GM21576 (cell line): Measurements from ENCODE around the gene BAG1.

Experiments
- ATAC-seq: cut with Tn5 transposase; IDR thresholded peaks from one replicate; pipeline ENCODE4 v1.9.1; 2021; ENCODE audit warnings: mild to moderate bottlenecking, moderate library complexity; ENCODE audit not compliant: unreplicated experiment

The BAG1 gene

DNA sequence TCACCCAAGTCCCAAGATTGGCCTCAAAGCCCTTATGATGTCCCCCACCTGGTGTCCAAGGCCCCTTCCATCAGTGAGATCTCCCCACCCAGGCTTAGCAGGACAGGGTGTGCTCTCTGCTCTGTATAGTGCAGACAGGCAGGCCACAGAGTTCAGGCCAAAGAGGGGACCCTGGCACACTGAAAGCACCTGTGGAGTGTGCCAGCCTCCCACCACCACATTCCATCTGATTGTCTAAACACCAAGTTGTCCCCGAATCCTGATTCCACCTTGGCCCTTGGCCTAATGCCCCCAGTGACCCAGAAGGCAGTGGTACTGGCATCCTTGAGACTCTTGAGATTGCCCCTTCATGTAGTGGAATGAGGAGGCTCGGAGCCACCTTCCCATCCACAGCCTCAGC is 19.2 kb downstream of the BAG1 start:
- no peak for ATAC-seq

DNA sequence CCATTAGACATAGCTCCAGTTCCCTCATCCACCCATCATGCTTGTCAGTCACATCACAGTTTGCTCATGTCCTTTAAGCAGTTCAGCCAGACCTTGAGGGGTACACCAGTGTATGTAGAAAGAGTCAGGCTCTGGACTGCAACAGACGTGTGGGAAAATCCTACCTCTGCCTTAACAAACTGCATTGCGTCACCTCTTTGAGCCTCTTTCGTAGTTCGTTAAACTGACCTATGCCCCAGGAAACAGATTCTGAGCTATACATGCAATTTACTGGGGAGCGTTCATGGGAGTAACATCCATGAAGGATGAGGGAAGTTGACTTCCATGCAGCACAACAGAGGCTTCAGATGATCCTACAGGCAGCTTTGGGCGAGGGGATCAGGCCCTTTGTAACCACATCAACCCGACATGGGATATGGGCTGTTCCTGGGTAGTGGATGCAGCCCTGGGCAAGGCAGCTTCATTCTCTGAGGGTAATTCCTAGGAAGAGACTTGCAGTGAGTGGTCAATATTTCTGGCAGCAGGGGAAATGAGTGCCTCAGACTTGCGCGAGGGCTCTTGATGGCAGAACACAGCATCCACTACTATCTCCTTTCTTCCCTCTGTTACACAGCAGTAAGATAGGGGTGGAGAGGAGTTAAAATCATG is 20.2 kb downstream of the BAG1 start:
- no peak for ATAC-seq

DNA sequence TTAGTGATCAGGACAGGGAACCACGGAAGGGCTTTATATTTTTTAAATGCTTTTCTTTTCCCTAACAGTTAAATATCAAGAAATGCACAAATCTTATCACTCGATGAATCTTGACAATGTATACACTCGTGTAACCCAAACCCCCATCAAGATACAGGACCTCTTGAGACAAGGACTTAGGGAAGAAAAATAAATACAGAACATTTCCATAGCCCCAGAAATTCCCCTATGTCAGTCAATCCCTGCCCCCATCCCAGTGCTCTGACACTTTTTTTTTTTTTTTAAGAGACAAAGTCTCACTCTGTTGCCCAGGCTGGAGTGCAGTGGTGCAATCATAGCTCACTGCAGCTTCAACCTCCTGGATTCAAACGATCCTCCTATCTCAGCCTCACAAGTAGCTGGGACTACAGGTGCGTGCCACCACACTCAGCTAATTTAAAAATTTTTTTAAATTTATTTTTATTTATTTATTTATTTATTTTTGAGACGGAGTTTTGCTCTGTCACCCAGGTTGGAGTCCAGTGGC is 21.8 kb downstream of the BAG1 start:
- ATAC-seq, result no peak

DNA sequence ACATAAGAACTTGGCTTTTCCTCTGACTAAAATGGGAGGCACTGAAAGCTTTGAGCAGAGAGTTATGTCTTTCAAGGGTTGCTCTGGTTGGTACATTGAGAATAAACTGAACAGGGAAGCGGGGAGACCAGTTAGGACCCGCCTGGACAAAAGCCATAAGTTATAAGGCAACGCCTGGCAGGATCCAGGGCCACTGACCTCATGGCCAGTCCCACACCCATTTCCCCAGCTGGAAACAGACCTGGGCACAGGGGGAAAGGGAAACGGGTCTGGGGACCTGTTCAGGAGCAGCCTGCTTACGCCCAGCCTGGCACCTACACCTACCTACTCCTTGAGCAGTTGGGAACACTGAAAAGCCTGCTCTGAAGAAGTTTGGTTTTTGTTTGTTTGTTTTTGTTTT is 23.2 kb downstream of the BAG1 start:
- ATAC-seq, result no peak

DNA sequence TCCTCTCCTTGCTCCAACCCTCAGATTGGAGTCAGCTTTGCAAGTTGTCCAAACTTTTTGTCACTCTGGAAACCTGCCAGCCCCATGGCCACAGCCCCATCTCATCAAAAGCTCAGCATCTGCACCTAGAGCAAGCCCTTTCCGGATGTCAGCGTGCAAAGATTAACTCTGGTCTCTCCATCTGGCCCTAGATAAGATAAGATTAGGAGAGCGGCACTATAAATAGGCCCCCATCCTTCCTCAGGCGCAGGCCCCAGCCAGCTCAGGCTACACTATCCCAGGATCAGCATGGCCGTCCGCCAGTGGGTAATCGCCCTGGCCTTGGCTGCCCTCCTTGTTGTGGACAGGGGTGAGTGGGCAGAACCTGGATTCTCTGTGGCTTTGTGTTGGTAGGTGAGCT is 24.6 kb downstream of the BAG1 start, which contains the start of gene SPINK4:
Gene SPINK4, plus strand, starts transcription at position 247 of the 400 bp plus-strand sequence. Its CDS starts 42 bp downstream, at position 289.
- no peak for ATAC-seq

DNA sequence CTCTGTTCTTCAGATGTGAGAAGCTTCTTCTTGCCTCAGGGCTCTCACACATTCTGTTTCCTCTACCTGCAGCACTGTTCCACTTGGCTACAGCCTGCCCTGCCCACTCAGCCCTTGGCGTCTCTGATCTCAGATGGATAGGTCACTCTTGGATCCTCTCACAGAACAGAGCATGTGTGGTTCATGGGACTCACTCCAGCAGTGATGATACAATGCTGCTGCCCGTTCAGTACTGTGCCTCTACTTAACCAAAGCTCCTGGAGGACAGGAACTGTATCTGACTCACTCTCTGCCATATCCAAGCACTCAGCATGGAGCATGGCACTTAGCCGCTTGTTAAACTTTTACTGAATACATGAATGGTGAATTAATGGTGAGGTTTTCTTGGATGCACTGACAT is 27.9 kb downstream of the BAG1 start:
- ATAC-seq, result no peak

DNA sequence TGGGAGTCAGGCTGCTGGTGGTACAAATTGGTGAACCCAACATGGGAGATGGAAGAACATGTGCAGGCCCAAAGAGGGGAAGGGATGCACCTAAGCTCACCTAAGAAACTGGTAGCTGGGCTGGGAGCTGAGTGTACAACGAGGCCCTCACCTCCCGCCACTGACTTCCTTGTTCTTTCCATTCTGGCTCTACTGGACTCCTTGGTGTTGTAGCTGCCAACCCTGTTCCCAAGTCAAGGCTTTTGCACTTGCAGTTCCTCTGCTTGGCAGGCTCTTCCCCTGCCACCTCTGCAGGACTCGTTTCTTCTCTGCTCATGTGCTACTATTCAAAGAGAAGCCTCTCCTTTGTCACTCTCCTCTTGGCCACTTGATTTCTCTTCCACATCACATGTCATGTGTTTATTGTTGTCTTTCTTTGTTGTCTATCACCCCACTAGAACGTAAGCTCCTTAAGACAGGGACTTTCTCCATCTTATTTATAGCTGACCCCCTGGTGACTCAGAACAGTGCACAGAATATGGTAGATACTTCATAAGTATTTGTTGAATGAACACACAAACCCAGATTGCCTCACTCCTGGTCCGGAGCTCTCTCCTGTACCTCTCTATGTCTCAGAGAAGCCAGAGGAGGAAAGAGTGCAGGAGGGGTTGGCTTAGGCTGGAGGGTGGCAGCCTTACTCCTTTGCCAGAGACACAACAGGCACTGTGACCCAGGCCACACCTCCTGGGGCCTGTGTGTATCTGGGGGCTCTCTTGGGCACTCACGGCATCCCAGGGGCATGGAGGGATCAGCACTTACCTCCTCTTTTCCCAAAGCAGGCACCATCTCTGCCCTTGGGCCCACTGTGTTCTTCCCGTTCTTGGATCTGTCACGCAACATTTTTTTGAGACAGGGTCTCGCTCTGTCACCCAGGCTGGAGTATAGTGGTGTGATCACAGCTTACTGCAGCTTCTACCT is 29.7 kb downstream of the BAG1 start:
- ATAC-seq, result no peak

DNA sequence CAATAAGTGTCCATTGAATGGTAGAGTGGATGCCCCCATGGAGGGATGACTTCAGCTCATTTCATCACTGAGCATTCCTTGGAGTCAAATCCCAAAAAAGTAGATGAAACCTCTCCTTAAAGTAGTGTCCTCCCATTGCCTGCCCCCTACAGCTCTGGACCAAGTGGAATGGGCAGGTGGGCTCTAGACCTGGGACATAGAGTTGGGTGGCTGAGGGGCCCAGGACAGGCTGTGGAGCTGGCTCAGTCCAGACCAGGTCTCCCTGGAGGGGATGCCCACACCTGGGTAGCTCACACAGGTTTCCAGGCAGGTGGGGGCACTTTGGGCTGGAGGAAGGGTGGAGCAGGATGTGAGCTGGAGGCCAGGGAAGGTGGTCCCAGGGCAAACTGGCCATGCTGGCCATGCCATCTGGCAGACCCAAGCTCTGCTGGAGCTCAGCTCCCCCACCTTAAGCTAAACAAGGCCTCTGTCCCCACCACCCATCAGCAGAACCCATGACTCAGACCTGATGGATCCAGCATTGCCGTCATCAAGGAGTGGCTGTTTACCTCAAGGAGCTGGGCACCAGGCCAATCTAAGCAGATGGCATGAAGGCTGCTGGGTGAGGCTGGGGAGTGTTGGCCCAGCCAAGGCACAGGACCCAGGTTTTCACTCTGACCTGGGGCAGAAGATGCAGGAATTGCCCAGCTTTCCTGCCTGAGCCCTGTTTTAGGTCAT is 30.7 kb downstream of the BAG1 start:
- no peak for ATAC-seq

DNA sequence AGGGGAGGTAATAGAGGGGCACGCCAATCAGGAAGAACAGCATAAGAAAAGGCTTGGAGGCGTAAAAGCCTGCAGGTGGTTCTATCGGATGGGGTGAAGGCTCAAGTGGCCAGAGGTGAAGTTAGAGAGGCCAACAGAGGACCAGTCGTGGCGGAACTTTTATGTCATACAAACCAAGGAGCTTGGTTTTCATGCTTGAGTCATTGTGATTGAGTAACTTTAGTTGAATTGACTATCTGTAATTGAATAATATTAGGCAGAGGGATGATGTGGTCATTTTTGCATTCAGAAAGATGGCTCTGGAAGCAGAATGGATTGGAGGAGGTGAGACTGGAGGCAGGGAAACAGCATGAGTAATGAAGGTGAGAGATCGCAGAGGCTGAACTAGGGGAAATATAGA is 31.7 kb downstream of the BAG1 start:
- no peak for ATAC-seq

DNA sequence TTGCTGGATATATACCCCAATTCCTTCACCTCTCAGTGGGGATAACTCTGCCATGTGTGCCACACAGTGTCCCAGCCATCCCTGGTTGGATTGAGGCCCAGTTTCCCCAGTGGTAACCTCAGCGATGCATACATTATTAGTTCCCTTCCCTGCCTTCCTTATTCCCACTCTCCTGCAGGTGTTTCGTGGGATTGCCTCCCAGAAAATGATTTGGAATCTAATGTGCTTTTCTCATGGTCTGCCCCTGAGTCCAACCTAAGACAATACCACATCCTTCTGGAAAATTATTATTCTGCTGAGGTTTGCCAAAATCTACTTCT is 32.9 kb downstream of the BAG1 start:
- ATAC-seq, result no peak

DNA sequence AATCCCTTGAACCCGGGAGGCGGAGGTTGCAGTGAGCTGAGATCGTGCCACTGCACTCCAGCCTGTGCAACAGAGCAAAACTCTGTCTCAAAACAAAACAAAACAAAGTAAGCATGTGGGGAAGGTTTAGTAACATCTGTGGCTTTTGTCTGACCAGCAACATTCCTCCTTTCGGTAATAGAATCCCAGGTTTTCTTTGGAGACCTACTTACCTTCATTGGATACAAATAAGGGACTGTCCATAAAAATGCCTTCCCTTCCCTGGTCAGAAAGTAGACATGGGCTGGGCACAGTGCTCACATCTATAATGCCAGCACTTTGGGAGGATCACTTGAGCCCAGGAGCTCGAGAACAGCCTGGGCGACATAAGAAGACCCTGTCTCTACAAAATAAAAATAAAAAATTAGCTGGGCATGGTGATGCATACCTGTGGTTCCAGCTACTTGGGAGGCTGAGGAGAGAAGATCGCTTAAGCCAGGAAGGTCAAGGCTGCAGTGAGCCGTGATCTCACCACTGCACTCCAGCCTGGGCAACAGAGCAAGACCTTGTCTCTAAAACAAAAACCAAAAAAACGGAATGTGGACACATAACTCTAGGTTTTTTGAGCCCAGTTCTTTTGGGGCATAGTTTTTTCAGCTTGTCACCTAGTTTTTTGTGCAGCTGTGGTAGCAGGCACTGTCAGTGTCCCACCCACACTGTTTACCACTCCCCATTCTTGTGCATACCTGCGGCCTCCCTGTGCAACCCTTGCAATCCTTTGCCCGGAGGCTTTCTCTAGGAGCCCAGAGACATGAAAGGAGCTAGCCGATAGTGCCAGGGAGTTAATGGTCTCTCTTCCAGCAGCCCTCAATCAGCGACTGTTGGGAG is 33.5 kb downstream of the BAG1 start:
- ATAC-seq, result no peak

DNA sequence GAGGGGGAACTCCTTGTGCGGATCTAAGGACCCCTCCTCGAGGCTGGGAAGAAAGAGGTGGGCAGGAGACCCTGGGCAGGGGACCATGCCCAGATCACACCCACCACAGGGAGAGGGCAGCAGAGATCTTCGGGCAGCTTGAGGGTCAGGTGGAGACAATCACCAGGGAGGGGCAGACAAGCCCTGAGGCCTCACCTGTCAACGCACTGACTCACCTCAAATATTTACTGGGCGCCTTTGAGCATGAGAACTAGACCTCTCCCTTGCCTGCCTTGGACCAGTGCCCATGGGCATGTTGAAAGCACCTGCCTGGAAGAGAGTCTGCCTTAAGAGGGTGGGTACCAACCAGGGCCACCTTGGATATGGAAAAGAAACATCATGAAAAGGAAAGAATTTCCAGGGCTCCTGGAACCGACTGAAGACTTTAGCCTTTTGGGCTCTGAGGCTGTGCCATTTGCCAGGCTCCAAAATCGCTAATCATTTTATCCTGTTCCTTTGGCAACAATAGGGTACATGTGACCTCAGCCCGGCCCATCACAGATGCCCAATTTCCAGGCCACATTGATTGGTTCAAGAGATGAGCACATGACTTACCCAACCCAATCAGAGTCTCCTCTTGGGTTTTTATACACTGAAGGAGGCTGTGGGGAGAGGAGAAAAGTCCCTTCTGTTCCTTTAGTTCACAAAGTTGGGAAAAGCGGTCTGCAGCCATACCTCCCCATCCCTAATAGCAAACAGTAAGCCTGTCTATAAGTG is 35.0 kb downstream of the BAG1 start:
- ATAC-seq, result no peak

DNA sequence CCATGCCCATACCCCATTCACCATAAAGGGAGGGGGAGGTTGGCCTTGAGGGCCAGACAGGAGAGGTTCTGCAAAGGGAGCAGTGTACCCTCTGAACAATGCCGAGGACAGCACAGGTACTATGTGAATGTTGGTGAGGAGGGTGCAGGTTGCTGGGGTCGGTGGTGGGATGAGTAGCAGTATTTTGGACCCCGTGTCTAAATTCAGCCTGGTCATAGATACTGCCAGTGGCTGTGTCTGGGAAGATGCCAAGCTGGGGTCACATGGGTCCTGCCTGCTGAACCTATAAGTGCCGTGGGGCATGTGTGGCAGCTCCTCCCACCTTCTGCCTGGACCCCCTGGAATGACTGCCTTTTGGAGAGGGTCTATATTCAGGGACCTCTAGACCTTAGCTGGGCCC is 35.9 kb downstream of the BAG1 start:
- no peak for ATAC-seq

DNA sequence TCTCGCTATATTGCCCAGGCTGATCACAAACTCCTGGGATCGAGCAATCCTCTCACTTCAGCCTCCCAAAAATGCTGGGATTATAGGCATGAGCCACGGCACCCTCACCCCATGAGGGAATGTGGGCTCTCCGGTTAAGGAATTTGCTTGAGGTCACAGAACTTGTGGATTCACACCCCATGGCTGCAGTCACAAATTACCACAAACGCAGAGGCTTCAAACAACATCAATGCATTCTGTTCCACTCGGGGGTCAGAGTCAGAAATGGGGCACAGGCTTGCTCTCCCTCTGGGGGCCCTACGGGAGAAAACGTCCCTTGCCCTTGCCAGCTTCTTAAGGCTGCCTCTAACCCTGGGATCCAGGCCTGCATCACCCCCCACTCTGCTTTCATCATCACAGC is 36.8 kb downstream of the BAG1 start:
- ATAC-seq, result no peak

DNA sequence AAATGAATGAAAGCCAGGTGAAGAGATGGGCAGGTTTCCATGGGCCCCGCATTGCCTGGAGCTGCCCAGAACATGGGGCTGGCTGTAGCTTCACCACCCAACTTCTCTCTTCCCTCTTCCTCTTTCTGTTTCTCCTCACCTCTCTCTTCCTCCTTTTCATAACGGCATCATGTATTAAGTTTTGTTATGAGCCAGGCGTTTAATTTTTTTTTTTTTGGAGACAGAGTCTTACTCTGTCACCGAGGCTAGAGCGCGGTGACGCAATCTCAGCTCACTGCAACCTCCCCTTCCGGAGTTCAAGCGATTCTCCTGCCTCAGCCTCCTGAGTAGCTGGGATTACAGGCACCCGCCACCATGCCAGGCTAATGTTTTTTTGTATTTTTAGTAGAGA is 37.5 kb downstream of the BAG1 start:
- peak; percentile 67 for ATAC-seq

DNA sequence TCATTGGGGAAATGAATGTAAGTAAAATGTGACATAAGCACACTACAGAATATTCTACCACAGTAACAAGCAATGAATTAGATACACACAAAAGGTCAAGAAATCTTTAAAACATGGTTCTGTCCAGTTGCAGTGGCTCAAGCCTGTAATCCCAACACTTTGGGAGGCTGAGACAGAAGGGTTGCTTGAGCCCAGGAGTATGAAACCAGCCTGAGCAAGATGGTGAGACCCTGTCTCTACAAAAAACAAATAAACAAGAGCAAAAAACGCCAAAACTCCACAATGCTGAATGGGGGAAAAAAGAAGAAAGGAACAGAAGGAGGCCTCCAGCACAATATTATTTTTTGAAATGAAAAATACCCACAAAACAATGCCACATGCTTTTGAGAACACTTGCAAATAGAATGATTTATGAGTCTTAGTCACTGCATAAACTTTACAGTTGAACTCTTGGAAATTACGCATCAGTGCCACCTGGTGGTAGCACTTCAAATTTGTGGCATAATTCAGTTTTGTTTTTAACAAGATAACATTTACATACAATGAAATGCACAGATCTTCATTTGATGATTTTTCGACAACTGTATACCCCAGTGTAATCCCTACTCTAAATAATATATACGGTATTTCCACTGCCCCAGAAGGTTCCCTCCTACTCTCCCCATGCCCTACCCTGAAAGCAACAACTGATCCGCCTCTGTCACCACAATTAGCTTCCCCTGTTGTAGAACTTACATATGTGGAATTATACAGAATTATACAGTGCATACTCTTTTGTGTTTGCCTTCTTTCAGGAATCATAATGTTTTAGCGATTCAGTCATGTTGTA is 39.0 kb downstream of the BAG1 start:
- no peak for ATAC-seq

DNA sequence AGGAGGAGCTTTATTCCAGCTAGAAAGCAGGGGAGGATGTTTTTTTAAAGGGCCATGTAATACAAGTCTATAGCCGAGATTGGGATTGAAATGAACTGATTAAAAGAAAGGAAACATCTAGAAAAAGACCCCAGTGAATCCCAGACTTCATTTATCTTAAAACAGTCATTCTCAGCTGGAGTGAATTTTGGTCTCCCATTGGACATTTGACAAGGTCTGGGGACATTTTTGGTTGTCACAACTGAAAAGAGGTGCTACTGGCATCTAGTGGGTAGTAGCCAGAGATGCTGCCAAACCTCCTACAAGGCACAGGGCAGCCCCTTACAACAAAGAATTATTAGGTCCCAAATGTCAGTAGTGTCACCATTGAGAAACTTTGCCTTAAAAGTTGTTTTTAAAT is 40.8 kb downstream of the BAG1 start:
- no peak for ATAC-seq

DNA sequence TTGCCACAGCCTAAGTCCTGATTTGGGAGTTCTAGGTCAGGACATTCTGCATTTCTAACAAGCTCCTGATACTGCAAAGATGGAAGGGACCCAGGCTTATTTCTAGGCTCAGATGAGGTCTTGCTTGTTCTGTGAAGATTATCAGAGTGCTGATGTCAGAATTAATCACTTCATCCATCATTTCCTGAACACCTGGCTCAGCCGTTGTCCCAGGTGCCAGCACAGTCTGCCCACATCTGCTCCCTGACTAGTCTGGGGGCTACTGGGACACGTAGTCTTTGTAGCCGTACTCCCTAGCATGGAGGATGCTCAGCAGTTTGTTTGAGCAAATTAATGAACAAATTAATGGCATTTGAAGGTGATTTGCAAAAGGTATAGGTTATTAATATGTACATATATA is 42.5 kb downstream of the BAG1 start:
- ATAC-seq, result no peak

DNA sequence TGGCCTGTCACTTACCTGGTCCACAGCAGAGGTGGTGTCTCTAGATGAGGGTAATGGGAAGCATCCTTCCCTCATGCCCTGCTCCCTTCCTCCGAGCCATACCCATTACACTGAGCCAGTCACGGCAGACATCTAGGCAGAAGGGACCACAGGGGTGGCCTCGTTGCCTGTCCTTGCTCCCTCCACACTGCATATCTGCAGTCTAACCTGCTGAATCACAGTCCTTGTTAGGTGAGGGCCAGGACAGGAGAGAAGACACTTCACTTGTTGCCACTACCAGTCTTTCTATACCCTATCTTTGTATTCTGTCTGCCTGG is 43.0 kb downstream of the BAG1 start:
- ATAC-seq, result no peak
